Measurements from ENCODE around the gene IQCF2. TPM values are rescaled to one million over a fixed set of nuclear protein-coding genes. Genes with fewer than 3 reads are reported as not detected.
"Not testable (repeated sequence)": the region's sequence is repeated elsewhere in the genome, so short reads cannot be mapped to it uniquely, and the experiment has no call there.

Gene IQCF2
- total RNA-seq = not detected in 2 replicates

- no peak for DNase-seq (ENCODE audit: low read depth in 2 of 2)
These were observed at the start of gene IQCF2 for GRCh38 chr3:51860703-51861665. Gene IQCF2 (plus strand): TSS chr3:51861615. CDS start chr3:51861667, 52 bp downstream.

GRCh38 chr3:51813539-51813938, 47.9 kb upstream of the IQCF2 start:
- no peak for DNase-seq (ENCODE audit: low read depth in 2 of 2)

DNA sequence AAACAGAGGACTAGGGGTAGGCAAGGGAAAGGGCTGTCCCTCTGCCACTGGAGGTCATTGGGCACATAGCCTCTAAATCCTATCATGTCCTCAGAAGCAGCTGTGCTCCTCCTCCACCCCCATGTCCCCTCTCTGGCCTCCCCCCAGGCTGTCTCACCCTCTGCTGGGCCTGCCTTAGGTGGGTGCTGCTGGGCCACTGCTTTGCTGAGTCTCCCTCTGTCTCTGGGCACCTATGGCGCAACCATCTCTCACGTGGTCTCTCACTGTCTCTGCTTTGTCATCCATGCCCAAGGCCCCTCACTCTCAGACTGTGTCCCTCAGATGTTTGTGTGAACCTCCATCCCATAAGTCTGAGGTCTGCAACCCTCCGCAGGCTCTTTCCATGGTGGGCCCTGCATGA, 47.4 kb upstream of the IQCF2 start:
- no peak for DNase-seq (ENCODE audit: low read depth in 2 of 2)

DNA sequence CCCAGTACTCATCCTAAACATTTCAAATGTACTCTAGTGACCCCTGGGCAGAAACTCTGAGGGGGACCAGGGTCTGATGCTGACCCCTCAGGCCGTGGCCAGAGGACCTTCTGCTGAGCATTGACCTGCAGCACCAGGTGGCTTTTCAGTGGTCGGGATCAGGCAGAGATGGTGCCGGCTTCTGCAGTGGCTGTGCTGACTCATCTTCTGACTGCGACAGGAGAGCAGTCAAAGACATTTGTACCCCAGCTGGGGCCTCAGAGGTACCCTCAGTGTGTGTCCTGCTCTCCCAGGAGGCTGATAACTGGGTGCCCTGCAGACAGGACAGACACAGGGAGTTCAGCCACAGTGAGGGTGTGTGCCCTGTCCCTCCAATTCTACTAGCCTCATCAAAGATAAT, 45.8 kb upstream of the IQCF2 start:
- DNase-seq (ENCODE audit: low read depth in 2 of 2) = no peak

DNA sequence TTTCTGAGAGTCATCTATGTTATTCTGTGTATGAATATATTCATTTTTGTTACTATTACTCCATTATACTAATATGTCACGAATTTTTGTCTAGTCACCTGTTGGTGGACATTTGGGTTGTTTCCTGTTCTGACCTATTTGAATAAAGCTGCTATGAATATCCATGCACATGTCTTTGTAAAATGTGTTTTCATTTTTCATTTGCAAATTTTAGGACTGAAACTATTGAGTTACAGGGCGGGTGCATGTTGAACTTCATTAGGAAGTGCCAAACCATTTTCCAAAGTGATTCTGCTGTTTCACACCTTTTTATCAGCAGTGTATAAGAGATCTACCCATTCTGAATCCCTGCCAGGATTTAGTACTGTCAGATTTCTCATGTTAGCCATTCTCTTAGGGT, 44.7 kb upstream of the IQCF2 start:
- DNase-seq (ENCODE audit: low read depth in 2 of 2) = no peak

- DNase-seq (ENCODE audit: low read depth in 2 of 2) = no peak
These were observed 44.0 kb upstream of the IQCF2 start for GRCh38 chr3:51817375-51817774.

GRCh38 chr3:51819151-51819550, 42.3 kb upstream of the IQCF2 start:
- no peak for DNase-seq (ENCODE audit: low read depth in 2 of 2)

DNA sequence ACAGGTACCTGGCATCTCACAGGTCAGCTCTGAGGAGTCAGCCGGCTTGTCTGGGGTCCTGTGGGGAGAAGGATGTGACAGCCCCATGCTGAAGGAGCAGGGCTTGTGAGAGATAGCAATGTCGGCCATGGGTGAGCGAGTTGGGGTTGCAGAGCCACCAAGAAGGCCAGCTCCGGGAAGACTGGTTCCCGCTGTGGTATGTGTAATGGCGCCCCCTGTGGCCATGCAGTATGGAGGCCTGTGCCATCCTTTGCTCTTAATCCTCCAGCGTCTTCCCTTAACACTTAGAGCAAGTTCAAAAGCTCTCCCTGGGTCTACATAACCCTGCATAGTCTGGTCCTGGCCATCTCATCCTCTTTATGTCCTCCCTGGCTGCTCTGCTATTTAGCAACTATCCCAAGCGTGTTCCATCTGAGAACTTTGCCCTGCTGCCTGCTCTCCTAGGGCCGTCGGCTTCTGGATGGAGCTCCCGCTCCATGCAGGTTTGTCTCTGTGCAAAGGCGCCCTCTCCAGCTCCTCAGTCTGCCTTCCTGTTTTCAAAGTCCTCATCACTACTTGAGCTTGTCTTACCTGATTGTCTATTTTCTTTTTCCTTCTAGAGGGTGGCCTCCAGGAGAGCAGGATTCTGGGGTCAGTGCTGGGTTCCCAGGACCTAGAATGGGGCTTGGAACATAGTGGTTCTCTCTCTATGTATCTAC, 41.6 kb upstream of the IQCF2 start:
- no peak for DNase-seq (ENCODE audit: low read depth in 2 of 2)

DNA sequence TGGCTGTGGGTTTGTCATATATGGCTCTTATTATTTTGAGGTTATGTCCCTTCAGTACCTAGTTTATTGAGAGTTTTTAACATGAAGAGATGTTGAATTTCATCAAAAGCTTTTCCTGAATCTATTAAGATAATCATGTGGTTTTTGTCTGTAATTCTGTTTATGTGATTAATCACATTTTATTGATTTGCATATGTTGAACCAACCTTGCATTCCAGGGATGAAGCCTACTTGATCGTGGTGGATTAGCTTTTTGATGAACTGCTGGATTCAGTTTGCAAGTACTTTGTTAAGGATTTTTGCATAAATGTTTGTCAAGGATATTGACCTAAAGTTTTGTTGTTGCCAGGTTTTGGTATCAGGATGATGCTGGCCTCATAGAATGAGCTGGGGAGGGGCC, 33.1 kb upstream of the IQCF2 start:
- no peak for DNase-seq (ENCODE audit: low read depth in 2 of 2)

DNA sequence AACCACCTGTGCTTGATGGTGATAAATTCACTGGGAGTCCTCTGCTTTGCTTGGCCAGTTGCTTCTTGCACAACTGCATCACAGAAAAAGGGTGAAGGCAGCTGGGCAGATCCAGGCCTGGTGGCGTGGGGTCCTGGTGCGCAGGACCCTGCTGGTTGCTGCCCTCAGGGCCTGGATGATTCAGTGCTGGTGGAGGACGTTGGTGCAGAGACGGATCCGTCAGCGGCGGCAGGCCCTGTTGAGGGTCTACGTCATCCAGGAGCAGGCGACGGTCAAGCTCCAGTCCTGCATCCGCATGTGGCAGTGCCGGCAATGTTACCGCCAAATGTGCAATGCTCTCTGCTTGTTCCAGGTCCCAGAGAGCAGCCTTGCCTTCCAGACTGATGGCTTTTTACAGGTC, 31.1 kb upstream of the IQCF2 start:
- DNase-seq (ENCODE audit: low read depth in 2 of 2) = no peak

DNA sequence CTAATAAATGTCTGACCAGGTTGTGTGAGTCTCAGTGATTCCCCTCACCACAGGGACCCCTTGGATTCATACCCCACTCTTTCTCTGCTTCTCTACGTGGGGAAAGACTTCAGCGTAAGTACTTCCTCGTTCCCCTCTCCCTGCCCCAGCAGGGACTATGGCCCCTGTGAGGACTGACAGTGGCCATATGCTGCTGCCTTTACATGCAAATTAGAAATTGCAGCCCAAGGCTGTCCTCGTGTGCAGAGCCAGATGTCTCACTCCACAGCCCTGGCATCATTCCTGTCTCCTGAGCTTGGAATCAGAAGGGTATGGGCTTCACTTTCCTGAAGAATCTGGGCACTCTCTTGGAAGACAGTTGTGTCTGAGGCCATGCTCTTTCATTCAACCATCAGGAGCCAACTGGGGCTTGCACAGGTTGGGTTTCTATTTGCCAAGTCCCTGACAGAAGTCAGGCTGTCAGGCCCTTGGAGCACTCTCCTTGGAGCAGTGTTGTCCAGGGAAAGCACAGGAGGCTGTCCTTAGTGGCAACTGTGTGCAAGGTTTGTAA, 30.5 kb upstream of the IQCF2 start:
- DNase-seq (ENCODE audit: low read depth in 2 of 2) = no peak

DNA sequence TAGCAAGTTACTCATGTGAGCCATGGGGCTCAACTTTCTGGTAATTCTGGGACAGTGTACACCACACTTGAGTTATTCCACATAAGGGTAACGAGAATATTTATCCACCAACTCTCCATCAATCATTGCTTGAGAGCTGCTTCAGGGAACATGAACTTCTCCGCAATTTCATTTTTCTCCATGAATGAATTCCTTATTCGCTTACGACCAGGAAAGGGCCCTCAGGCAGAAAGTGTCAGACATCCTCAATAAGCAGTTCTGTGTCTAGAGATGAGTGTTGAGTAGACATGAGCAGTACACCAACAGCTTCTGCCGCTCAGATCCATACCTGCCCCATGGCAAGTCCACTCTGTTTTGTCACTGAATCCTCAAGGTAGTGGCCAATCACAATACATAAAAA, 24.8 kb upstream of the IQCF2 start:
- DNase-seq (ENCODE audit: low read depth in 2 of 2) = no peak

GRCh38 chr3:51845129-51845528, 16.3 kb upstream of the IQCF2 start:
- no peak for DNase-seq (ENCODE audit: low read depth in 2 of 2)

GRCh38 chr3:51855411-51855810, 6.0 kb upstream of the IQCF2 start:
- not testable (repeated sequence) for DNase-seq (ENCODE audit: low read depth in 2 of 2)

- no peak for DNase-seq (ENCODE audit: low read depth in 2 of 2)
These were observed 1.5 kb downstream of the IQCF2 start for GRCh38 chr3:51862886-51863285.

GRCh38 chr3:51868896-51869295, 7.5 kb downstream of the IQCF2 start:
- not testable (repeated sequence) for DNase-seq (ENCODE audit: low read depth in 2 of 2)

- DNase-seq (ENCODE audit: low read depth in 2 of 2) = no peak
These were observed 7.9 kb downstream of the IQCF2 start for GRCh38 chr3:51869304-51869703.

GRCh38 chr3:51873253-51873766, 11.9 kb downstream of the IQCF2 start:
- no peak for DNase-seq (ENCODE audit: low read depth in 2 of 2)

DNA sequence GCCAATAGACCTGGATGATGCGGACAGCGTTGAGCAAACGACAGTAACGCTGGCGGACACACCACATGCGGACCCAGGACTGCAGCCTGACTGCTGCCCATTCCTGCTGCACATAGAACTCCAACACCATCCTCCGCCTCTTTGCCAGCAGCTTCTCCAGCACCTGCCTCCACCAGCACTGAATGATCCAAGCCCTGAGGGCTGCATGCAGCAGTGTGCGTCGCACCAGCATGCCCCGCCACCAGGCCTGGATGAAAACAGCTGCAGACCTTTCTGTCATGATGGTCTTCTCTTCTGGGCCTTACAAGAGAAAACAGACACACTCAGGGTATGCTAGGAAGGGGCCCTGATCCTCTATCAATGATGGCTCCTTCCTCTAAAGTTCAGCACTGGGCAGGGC, 12.5 kb downstream of the IQCF2 start:
- no peak for DNase-seq (ENCODE audit: low read depth in 2 of 2)

DNA sequence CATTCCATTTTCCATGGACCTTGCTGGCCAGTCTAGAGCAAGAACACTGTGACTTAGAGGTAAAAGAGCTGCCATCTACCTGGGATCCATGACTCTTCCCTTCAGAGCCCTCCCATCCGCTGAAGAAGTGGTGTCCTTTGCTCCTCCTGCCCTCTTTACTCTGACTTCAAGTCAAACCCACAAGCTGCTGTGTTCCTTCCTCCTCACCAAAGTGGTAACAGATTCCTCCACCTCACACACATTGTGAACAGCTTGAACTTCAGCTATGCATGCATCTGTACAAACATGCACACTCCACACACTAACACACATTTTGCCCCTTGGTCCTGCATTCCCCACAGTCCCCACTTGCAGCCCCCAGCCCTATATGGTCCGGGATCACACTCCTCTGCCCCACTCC, 13.0 kb downstream of the IQCF2 start:
- DNase-seq (ENCODE audit: low read depth in 2 of 2) = no peak

DNA sequence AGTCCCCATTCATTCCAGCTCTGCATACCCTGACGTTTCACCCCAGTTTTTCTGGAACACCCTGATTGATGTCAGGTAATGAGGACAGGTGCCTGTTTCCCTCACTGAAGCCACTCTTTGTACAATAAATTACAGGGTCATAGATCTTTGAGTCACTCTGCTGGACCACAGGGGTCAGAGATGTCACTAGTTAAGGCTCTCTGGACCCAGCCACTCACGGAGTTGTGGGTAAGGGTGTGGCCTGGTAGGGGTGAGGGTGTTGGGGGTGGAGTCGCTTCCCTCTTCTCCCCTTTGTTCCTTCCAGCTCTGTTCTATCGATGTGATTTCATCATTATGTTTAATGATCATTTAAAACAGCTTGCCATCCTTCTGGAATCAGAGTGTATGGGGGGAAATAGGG, 13.5 kb downstream of the IQCF2 start:
- DNase-seq (ENCODE audit: low read depth in 2 of 2) = no peak

GRCh38 chr3:51875501-51875900, 14.1 kb downstream of the IQCF2 start, which contains the start of gene IQCF5:
Gene IQCF5 (minus strand): TSS chr3:51875601. CDS start chr3:51875531, 70 bp downstream.
- no peak for DNase-seq (ENCODE audit: low read depth in 2 of 2)

Measured in dermis microvascular lymphatic vessel endothelial cell (primary cell).